OCI-LY1 (cell line): ENCODE data around the gene KCNJ1.
A peak's percentile ranks its signal among the peaks of the same experiment; 100 is the strongest.

Experiments
- EZH2 ChIP-seq: fragments of 200-600 bp; sonication (generic), shearing (Covaris generic); IDR thresholded peaks from 2 replicates; pipeline ENCODE4 v1.8.0; 2017; ENCODE audit warnings: borderline replicate concordance, mixed run types, mild to moderate bottlenecking, antibody characterized with exemption, low read length, moderate library complexity, mixed read lengths
- TF ChIP-seq, protein P1 (sequence below): fragments of 200-600 bp; sonication (generic), shearing (Covaris generic); IDR thresholded peaks from 2 replicates; pipeline ENCODE4 v1.5.1; 2017; ENCODE audit warnings: mild to moderate bottlenecking, antibody characterized with exemption, low read length, moderate library complexity, mixed read lengths

DNA sequence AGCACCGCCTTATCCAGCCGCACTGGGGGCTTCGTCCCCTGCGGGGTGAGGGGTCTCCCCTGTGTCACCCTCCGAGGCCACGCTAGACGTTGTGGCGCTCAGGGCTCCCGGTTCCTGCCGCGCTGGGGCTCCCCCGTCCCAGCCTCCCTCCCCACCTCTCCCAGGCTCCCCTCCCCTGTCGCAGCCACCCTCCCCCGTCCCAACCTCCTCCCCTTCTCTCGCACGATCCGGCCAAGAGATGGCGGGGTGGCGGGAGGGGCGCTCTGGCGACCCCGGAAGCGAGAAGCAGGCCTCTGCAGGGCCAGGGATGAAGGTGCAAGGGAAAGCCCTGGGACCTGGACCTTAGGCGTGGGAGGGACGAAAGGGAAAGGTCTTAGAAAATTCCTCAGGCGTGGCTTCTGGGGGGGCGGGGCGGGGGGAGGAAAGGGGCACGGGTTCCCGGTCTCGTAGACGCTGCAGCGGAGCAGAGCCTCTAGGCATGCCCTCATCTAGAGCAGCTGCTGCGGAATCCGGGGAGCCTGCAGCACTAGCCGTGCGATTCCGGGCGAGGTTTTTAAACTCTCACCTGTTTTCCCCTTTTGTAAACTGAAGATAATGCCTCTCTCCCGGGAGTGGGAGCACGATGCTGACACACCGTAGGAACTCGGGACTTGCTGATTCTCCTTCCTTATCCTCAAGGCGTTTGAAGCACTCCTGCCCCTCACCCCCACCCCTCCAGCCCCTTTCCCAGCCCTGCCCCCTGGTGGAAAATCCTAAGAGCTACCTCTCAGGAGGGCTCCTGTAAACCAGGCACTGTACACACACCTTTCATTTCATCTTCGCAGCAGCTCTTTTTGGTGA is 38.5 kb upstream of the KCNJ1 start:
- TF ChIP-seq, protein P1, sequence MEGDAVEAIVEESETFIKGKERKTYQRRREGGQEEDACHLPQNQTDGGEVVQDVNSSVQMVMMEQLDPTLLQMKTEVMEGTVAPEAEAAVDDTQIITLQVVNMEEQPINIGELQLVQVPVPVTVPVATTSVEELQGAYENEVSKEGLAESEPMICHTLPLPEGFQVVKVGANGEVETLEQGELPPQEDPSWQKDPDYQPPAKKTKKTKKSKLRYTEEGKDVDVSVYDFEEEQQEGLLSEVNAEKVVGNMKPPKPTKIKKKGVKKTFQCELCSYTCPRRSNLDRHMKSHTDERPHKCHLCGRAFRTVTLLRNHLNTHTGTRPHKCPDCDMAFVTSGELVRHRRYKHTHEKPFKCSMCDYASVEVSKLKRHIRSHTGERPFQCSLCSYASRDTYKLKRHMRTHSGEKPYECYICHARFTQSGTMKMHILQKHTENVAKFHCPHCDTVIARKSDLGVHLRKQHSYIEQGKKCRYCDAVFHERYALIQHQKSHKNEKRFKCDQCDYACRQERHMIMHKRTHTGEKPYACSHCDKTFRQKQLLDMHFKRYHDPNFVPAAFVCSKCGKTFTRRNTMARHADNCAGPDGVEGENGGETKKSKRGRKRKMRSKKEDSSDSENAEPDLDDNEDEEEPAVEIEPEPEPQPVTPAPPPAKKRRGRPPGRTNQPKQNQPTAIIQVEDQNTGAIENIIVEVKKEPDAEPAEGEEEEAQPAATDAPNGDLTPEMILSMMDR, result peak; percentile 29; the same call in 1 of the 2 replicates
- TF ChIP-seq EZH2, result no peak
